C1 segment of cervical spinal cord (tissue), 14 donors: ENCODE measurements around the gene TMEM72.

Experiments used
- DNase-seq, 14 donors: peaks; one replicate each; lab custom pipeline; 2025; lab: John Stamatoyannopoulos, UW

The TMEM72 gene

DNA sequence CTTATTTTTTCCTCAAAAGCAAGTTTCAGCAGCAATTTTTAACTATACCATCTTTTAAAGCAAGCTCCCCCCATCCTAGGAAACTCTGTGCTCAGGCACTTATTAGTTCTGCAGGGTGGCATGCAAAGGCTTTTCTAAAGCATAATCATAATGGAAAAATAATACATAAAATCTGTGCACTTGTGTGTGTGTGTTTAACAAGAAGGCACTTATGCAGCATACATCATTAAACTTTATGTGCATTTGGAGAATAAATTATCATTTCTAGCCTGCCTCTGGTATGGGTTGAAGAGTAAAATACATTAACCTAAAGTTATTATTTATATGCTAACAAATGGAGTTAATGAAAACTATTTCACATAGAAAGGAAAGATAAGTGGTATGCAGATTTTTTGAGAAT lies 42.9 kb downstream of the TMEM72 start:
- no peak for DNase-seq

GRCh38 chr10:44954962-44955361 lies 43.8 kb downstream of the TMEM72 start:
- no peak for DNase-seq

DNA sequence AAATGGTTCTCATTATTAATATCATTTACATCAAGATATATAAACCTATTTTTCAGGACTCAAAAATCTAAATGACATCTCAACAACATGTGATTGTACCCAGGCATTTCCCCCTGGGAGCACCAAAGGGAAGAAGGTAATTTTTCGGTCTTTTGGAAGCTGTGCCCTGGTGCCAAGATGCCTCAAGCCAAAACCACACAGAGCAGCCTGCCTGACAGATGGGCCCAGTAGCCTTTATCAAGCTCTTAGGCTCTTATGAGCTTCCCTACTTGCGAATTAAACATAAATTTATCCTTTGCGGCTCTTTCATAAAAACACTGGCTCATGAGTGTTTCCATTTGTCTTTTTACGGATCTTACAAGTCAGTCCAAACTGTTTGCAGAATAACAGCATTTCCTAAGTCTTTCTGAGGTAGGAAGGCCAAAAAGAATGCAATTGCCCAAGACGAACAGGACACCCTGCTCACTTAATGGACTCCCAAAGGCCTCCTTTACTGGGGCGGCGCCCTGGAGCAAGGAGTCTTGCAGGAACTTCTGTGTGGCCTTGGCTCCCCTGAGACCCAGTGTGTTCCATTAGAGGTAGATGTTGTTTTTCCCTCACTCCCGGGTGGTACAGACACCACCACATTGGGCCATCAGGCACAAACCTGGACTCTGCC lies 44.4 kb downstream of the TMEM72 start:
- peak in 1 of 14 donors; percentile 90 for DNase-seq

- no peak for DNase-seq
These were observed 45.1 kb downstream of the TMEM72 start for GRCh38 chr10:44956226-44956625.

DNA sequence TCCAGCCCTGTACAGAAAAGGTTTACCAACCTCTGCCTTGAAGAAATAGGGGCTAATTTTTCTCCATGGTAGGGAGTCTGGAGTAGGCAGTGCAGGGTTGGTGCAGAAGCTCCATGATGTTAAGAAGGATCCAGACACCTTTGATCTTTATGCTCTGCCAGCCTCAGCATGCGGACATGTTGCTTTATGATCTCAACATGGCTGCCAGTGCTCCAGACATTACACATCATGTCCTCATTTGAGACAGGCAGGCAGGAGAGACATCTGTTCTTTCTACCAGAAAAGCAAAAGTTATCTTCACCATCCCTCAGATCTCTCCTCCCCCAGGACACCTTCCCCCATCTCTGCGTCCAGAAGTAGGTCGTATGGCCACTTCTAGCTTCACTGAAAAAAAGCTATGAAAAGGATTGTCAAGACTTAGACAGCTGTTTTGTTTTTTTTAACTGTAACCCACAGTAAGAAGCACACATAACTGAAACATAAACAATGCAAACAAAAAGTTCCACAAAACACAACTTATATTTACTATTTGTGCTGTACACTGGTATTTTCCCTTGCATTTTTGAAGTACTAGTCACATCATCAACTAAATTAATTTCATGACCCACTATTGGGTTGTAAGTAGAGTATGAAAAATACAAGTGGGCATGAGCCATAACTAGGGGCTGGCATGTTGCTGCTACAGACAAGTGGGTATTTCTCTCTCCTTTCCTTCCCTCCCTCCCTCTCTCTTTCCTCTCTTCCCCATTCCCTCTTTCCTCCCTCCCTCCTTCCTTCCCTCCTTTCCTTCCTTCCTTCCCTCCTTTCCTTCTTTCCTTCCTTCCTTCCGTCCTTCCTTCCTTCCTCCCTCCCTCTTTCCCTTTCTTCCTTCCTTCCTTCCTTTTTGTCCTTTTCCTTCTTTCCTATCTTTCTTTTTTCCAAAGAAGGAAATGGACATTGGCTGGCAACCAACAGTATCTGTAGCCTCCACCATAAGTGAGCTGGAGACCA lies 45.9 kb downstream of the TMEM72 start:
- no peak for DNase-seq

- DNase-seq: peak in 1 of 14 donors; percentile 69
These were observed 47.2 kb downstream of the TMEM72 start for GRCh38 chr10:44958196-44958897.

- no peak for DNase-seq
These were observed 47.7 kb downstream of the TMEM72 start for GRCh38 chr10:44958898-44959246.

- peak; percentile 82 to 95 (median 90) for DNase-seq
These were observed 48.3 kb downstream of the TMEM72 start, which contains the start of gene RASSF4 for GRCh38 chr10:44959247-44960087. Gene RASSF4, plus strand, starts transcription at chr10:44959802. Its CDS starts 10,401 bp downstream, at chr10:44970203.

- DNase-seq: no peak
These were observed 48.9 kb downstream of the TMEM72 start for GRCh38 chr10:44960088-44960460.

- DNase-seq: peak in 1 of 14 donors; percentile 31
These were observed 49.5 kb downstream of the TMEM72 start for GRCh38 chr10:44960482-44961229.

DNA sequence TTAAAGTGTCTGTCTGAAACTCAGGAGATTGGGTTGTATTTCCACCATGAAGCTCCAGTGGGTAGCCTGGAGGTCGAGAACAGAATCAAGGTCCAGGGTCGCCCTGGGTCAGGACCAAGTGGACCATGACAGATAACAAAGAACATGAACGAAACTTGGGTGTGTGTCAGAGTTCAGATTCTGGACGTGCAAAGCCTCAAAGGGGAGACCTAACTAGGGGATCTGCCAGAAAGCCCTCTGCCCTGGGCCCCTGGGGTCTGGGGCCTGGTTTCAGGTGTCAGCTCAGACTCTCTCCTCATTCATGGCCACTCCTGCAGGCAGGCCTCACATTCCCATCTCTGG lies 50.1 kb downstream of the TMEM72 start:
- peak in 1 of 14 donors; percentile 21 for DNase-seq

GRCh38 chr10:44961931-44962750 lies 51.0 kb downstream of the TMEM72 start:
- DNase-seq: no peak

- peak in 2 of 14 donors; percentile 52 to 63 for DNase-seq
These were observed 52.0 kb downstream of the TMEM72 start for GRCh38 chr10:44962870-44963738.

DNA sequence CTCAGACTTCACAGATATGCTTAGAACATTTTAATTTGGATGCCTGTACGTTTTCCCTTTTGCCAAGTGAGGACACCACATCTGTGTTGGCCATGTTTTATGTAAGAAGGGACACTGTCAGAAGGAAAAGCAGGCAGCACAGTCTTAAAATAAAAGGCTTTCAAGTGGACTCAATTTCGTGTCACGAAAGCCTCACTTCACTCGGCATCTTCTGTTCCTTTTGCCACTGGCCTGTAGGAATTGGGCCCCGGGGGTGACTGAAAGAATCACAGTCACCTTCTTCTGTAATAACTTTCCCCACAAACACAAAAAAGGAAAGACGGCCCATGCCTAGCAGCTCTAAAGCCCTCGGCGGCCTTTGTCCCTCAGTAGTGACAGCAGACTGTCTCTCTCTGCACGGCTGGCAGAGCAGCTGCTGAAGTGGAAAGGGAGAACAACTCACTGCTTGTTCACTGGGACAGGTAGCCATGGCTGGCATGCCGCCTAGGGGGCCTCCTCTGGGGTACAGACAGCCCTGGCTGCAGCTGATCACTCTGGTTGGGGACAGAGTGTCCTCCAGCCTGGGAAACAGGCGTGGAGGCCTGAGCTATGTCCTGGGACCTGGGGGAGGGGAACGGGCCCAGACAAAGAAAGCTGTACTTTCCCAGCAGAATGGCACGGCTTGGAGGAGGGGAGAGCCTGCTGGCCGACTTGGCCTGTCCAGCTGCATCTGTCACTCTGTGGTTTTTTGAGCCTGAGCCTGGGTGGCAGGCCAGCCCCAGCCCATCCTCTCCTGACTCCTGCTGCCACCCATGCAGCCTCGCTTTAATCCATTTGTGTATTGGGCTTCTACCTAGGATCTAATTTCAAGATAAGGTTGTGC lies 52.9 kb downstream of the TMEM72 start:
- DNase-seq: peak; percentile 38 to 99 (median 92)

GRCh38 chr10:44965104-44965503 lies 54.0 kb downstream of the TMEM72 start:
- DNase-seq: no peak

- DNase-seq: peak in 2 of 14 donors; percentile 20 to 30
These were observed 54.5 kb downstream of the TMEM72 start for GRCh38 chr10:44965651-44966097.

- no peak for DNase-seq
These were observed 55.1 kb downstream of the TMEM72 start for GRCh38 chr10:44966129-44966815.
